Loucy (cell line): ENCODE data around the gene CDS1.

ENCODE experiments used
- EZH2phosphoT487 ChIP-seq: fragments of 200-600 bp; IDR thresholded peaks from 2 replicates; pipeline ENCODE4 v1.6.1; 2018; ENCODE audit warnings: antibody characterized with exemption, mild to moderate bottlenecking, moderate library complexity, borderline replicate concordance
- TF ChIP-seq, protein P1 (sequence below): fragments of 200-600 bp; sonication (generic); conservative IDR thresholded peaks from 2 replicates; pipeline ENCODE4 v1.5.1; 2014; ENCODE audit warnings: mild to moderate bottlenecking, antibody characterized with exemption, low read length

DNA sequence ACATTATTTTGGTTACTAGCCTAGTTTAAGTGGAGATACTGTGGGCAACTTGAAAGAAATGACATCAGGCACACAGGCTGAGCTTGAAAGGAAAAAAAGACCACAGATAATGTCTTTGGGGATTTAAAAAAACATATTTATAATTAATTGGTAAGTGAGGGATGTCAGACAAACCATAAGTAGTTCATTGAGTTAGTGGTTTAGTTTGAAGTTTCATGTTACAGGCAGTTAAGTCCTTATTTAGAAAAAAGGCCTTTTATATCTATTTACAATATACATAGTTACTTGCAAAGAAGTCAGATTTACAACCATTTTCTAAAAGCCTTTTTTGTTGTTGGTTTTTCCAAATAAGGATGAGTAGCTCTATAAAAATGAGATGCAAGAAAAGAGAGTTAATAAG lies 89.2 kb downstream of the CDS1 start:
- TF ChIP-seq, protein P1, sequence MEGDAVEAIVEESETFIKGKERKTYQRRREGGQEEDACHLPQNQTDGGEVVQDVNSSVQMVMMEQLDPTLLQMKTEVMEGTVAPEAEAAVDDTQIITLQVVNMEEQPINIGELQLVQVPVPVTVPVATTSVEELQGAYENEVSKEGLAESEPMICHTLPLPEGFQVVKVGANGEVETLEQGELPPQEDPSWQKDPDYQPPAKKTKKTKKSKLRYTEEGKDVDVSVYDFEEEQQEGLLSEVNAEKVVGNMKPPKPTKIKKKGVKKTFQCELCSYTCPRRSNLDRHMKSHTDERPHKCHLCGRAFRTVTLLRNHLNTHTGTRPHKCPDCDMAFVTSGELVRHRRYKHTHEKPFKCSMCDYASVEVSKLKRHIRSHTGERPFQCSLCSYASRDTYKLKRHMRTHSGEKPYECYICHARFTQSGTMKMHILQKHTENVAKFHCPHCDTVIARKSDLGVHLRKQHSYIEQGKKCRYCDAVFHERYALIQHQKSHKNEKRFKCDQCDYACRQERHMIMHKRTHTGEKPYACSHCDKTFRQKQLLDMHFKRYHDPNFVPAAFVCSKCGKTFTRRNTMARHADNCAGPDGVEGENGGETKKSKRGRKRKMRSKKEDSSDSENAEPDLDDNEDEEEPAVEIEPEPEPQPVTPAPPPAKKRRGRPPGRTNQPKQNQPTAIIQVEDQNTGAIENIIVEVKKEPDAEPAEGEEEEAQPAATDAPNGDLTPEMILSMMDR: no peak
- no peak for TF ChIP-seq EZH2phosphoT487
